ENCODE results near the gene GPBP1L1. TPM values are rescaled to one million over a fixed set of nuclear protein-coding genes. Genes with fewer than 3 reads are reported as not detected.

GPBP1L1 gene
- total RNA-seq, 1 experiment from 2014 or later: 124 TPM

DNA sequence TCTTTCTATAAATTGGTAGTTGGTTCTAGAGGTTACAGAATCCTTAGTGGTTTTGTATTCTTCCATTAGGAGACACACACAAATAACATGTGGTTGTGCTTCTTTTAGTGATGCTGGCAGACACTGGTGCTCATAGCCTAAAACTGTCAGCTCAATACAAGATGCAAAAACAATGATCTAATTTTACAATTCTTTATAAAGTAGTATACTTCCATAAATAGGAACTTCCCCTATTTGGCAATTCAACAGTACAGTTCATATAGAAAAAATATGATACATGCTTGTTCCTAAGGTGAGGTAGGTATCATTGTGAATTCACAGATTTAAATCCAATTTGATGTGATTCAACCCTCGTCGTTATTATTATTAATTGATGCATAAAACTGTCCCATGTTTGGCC, 41.7 kb downstream of the GPBP1L1 start:
- intact Hi-C loops (cut with micrococcal nuclease; ENCODE audit: unreplicated experiment): loop anchor here (1.0 kb wide), 1 partner anchor 535 kb away; no protein-coding TSS in a partner anchor
- Histone ChIP-seq H3K4me1 (replicated peaks; ENCODE audit: insufficient read depth) (no peaks in the 10 kb centered on the region; the same call in 1 of the 2 replicates), H3K27ac (peak overlapping the region; percentile 62), H3K36me3 (ENCODE audit: low read depth) (peaks cover 40% of the 10 kb centered on the region), H3K27me3 (ENCODE audit: insufficient read depth, low read depth) (no peaks in the 10 kb centered on the region), H3K79me2 (ENCODE audit: low read depth) (peaks cover 6% of the 10 kb centered on the region; the same call in 1 of the 2 replicates), H2AFZ (no peak overlapping the region), H4K20me1 (ENCODE audit: insufficient read depth) (peaks cover 12% of the 10 kb centered on the region), H3K9me3 (ENCODE audit: insufficient read depth, low read depth) (no peaks in the 10 kb centered on the region), H3F3A (ENCODE audit: insufficient read depth, low read depth) (peaks cover 45% of the 10 kb centered on the region; the same call in 1 of the 2 replicates), H3K4me3 (no peak overlapping the region), H3K4me2 (no peak overlapping the region), H3K9me2 (ENCODE audit: insufficient read depth) (no peaks in the 10 kb centered on the region)
- ChIA-PET POLR2A (ENCODE audit: unreplicated experiment) (no interaction called here), CTCF (interaction anchor here (0.9 kb wide), 1 partner anchor 199 kb away, joined by 3 read pairs; no protein-coding TSS in a partner anchor)
- TF ChIP-seq, protein P1, sequence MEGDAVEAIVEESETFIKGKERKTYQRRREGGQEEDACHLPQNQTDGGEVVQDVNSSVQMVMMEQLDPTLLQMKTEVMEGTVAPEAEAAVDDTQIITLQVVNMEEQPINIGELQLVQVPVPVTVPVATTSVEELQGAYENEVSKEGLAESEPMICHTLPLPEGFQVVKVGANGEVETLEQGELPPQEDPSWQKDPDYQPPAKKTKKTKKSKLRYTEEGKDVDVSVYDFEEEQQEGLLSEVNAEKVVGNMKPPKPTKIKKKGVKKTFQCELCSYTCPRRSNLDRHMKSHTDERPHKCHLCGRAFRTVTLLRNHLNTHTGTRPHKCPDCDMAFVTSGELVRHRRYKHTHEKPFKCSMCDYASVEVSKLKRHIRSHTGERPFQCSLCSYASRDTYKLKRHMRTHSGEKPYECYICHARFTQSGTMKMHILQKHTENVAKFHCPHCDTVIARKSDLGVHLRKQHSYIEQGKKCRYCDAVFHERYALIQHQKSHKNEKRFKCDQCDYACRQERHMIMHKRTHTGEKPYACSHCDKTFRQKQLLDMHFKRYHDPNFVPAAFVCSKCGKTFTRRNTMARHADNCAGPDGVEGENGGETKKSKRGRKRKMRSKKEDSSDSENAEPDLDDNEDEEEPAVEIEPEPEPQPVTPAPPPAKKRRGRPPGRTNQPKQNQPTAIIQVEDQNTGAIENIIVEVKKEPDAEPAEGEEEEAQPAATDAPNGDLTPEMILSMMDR (conservative IDR thresholded peaks at IDR 0.05): no peak
- TF ChIP-seq EZH2 (IDR thresholded peaks at IDR 0.05; ENCODE audit: low read depth): no peak
- BruUV-seq (replicated peaks): no TSS peak
- no peak for DNase-seq

DNA sequence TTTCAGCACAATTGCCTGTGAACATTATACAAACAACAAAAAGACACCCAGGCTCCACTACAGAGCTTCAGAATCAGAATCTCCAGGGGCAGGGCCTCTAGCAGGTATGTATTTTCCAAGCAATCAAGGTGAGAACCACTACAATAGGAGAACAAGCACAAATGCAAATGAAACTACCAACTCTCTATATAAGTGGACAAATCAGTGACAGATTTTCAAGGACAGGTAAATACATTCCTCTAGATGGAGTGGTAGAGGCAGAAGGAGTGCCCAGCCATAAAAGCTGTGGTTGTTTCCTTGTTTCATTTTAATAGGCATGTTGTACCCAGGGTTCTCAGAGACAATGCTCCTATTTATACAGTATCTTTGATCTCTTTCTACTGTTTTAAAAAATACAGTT, 42.4 kb downstream of the GPBP1L1 start:
- no peak for TF ChIP-seq EZH2 (IDR thresholded peaks at IDR 0.05; ENCODE audit: low read depth)
- TF ChIP-seq, protein P1 (conservative IDR thresholded peaks at IDR 0.05): peak; percentile 53; the same call in 1 of the 2 replicates
- intact Hi-C loops (cut with micrococcal nuclease; ENCODE audit: unreplicated experiment): loop anchor here (1.0 kb wide), 1 partner anchor 535 kb away; no protein-coding TSS in a partner anchor
- no peaks in the 10 kb centered on the region for H3K9me3 ChIP-seq (ENCODE audit: insufficient read depth, low read depth)
- no peak overlapping the region for H3K4me2 ChIP-seq
- H3K79me2 ChIP-seq (ENCODE audit: low read depth): peaks cover 3% of the 10 kb centered on the region; the same call in 1 of the 2 replicates
- H2AFZ ChIP-seq: no peak overlapping the region
- H3K9me2 ChIP-seq (ENCODE audit: insufficient read depth): no peaks in the 10 kb centered on the region
- peak in 1 of 2 experiments; percentile 65 for DNase-seq
- H3K4me3 ChIP-seq: no peak overlapping the region
- peak overlapping the region; percentile 62 for H3K27ac ChIP-seq
- peaks cover 45% of the 10 kb centered on the region; the same call in 1 of the 2 replicates for H3F3A ChIP-seq (ENCODE audit: insufficient read depth, low read depth)
- ChIA-PET POLR2A (ENCODE audit: unreplicated experiment) (no interaction called here), CTCF (interaction anchor here (0.5 to 0.9 kb wide), 2 partner anchors 200 to 219 kb away, joined by 3 read pairs; no protein-coding TSS in a partner anchor)
- BruUV-seq (replicated peaks): no TSS peak
- peaks cover 38% of the 10 kb centered on the region for H3K36me3 ChIP-seq (ENCODE audit: low read depth)
- no peaks in the 10 kb centered on the region; the same call in 1 of the 2 replicates for H3K4me1 ChIP-seq (replicated peaks; ENCODE audit: insufficient read depth)
- H3K27me3 ChIP-seq (ENCODE audit: insufficient read depth, low read depth): no peaks in the 10 kb centered on the region
- peaks cover 11% of the 10 kb centered on the region for H4K20me1 ChIP-seq (ENCODE audit: insufficient read depth)

DNA sequence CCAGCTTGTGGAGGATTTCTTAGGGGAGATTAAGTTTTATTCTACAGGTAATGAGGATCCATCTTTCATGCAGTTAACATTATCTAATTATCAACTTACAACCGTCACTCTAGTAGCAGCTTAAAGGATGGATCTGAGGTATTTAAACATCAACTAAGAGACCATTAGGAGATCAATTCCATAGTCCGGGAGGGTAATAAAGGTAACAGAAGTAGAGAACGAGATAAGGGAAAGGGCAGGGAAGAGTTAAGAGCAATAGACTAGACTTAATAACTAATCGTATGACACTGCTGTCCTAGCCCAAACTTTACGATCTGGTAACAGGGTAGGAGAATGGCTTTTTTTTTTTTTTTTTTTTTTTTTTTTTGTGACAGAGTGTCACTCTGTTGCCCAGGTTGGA, 43.0 kb downstream of the GPBP1L1 start:
- H3K36me3 ChIP-seq (ENCODE audit: low read depth): peaks cover 43% of the 10 kb centered on the region
- H3F3A ChIP-seq (ENCODE audit: insufficient read depth, low read depth): peaks cover 42% of the 10 kb centered on the region; the same call in 1 of the 2 replicates
- no peak overlapping the region for H2AFZ ChIP-seq
- H3K79me2 ChIP-seq (ENCODE audit: low read depth): no peaks in the 10 kb centered on the region
- H3K4me3 ChIP-seq: no peak overlapping the region
- ChIA-PET POLR2A (ENCODE audit: unreplicated experiment) (no interaction called here), CTCF (interaction anchor here (0.8 kb wide), 1 partner anchor 555 kb away, joined by 3 read pairs; the partner anchor contains the start of gene POMGNT1)
- TF ChIP-seq EZH2 (IDR thresholded peaks at IDR 0.05; ENCODE audit: low read depth): no peak
- TF ChIP-seq, protein P1 (conservative IDR thresholded peaks at IDR 0.05): no peak
- no peaks in the 10 kb centered on the region for H3K9me3 ChIP-seq (ENCODE audit: insufficient read depth, low read depth)
- no TSS peak for BruUV-seq (replicated peaks)
- DNase-seq: no peak
- intact Hi-C loops (cut with micrococcal nuclease; ENCODE audit: unreplicated experiment): no loop called here
- H3K4me2 ChIP-seq: no peak overlapping the region
- H3K27me3 ChIP-seq (ENCODE audit: insufficient read depth, low read depth): no peaks in the 10 kb centered on the region
- H3K9me2 ChIP-seq (ENCODE audit: insufficient read depth): no peaks in the 10 kb centered on the region
- no peak overlapping the region for H3K27ac ChIP-seq
- peaks cover 7% of the 10 kb centered on the region for H4K20me1 ChIP-seq (ENCODE audit: insufficient read depth)
- H3K4me1 ChIP-seq (replicated peaks; ENCODE audit: insufficient read depth): no peaks in the 10 kb centered on the region; the same call in 1 of the 2 replicates
